BLaER1 (cell line): ENCODE data around the gene MTX1.

ENCODE experiments used
- H3K27ac ChIP-seq: shearing (Covaris generic); formaldehyde crosslinking; 2 replicates; pipeline ENCODE4 v1.8.1; 2022
- H3K27me3 ChIP-seq: shearing (Covaris generic); formaldehyde crosslinking; 2 replicates; pipeline ENCODE4 v1.8.1; 2022
- H3K36me3 ChIP-seq: shearing (Covaris generic); formaldehyde crosslinking; 2 replicates; pipeline ENCODE4 v1.8.1; 2022
- H3K4me1 ChIP-seq: shearing (Covaris generic); formaldehyde crosslinking; 2 replicates; pipeline ENCODE4 v1.8.1; 2022
- H3K4me2 ChIP-seq: shearing (Covaris generic); formaldehyde crosslinking; 2 replicates; pipeline ENCODE4 v1.8.1; 2022
- H3K4me3 ChIP-seq: shearing (Covaris generic); formaldehyde crosslinking; 2 replicates; pipeline ENCODE4 v1.8.1; 2022
- H3K9ac ChIP-seq: shearing (Covaris generic); formaldehyde crosslinking; 2 replicates; pipeline ENCODE4 v1.8.1; 2022
- H3K9me3 ChIP-seq: shearing (Covaris generic); formaldehyde crosslinking; 2 replicates; pipeline ENCODE4 v1.8.1; 2022
- H4K20me1 ChIP-seq: shearing (Covaris generic); formaldehyde crosslinking; 2 replicates; pipeline ENCODE4 v1.8.1; 2022
- Cebpa-rat ChIP-seq: shearing (Covaris generic); IDR thresholded peaks from 2 replicates; pipeline ENCODE4 v1.8.1; 2022

The MTX1 gene

GRCh38 chr1:155181371-155182051 is 27.0 kb upstream of the MTX1 start:
- no peak overlapping the region for H3K4me2 ChIP-seq
- no peak overlapping the region for H3K9ac ChIP-seq
- no peak overlapping the region for H3K4me3 ChIP-seq
- H4K20me1 ChIP-seq = 0 out of 2 replicates have a peak, but pooled peaks cover 11% of the 10 kb centered on the region
- H3K9me3 ChIP-seq = no peaks in the 10 kb centered on the region
- no peak overlapping the region for H3K27ac ChIP-seq
- H3K27me3 ChIP-seq = no peaks in the 10 kb centered on the region
- H3K36me3 ChIP-seq = peaks cover 67% of the 10 kb centered on the region
- no peak for TF ChIP-seq Cebpa-rat
- H3K4me1 ChIP-seq = peaks cover 65% of the 10 kb centered on the region

DNA sequence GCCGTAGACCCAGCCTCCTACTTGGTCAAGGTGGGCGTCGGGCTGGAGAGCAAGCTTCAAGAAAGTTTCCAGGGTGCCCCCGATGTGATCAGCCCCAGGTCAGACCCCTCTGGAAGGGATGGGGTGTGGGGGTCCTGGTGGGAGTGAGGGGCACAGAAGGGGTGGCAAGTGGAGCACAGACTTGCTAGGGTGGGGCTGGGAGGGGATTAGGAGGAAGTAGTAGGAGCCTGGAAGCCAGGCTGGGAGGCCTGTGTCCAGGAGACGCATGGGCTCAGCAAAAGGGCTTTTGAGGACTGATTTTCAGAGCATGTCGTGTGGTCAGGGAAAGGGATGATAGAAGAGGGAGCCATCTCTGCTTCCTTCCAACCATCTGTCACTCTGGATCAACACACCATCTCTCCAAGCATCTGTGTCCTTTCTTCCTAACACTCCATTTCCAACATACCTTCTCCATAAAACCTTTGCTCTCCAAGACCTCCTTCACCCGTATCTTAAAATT is 26.4 kb upstream of the MTX1 start:
- H3K27ac ChIP-seq = no peak overlapping the region
- H3K36me3 ChIP-seq = peaks cover 63% of the 10 kb centered on the region
- no peaks in the 10 kb centered on the region for H3K27me3 ChIP-seq
- 0 out of 2 replicates have a peak, but pooled peaks cover 11% of the 10 kb centered on the region for H4K20me1 ChIP-seq
- no peak overlapping the region for H3K4me3 ChIP-seq
- TF ChIP-seq Cebpa-rat = no peak
- H3K9me3 ChIP-seq = no peaks in the 10 kb centered on the region
- no peak overlapping the region for H3K9ac ChIP-seq
- no peak overlapping the region for H3K4me2 ChIP-seq
- peaks cover 65% of the 10 kb centered on the region for H3K4me1 ChIP-seq

DNA sequence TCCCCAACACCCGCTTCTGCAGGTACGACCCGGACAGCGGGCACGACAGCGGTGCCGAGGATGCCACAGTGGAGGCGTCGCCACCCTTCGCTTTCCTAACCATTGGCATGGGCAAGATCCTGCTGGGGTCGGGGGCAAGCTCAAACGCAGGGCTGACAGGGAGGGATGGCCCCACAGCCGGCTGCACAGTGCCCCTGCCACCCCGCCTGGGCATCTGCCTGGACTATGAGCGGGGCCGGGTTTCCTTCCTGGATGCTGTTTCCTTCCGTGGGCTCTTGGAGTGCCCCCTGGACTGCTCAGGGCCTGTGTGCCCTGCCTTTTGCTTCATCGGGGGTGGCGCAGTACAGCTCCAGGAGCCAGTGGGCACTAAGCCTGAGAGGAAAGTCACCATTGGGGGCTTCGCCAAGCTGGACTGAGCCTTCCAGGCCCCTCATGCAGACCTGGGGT is 24.7 kb upstream of the MTX1 start:
- Histone ChIP-seq H3K36me3 (peaks cover 48% of the 10 kb centered on the region), H3K9ac (peak overlapping the region; percentile 73), H3K9me3 (no peaks in the 10 kb centered on the region), H3K27ac (peak overlapping the region; percentile 86), H3K4me2 (peak overlapping the region; percentile 98), H3K4me3 (peak overlapping the region; percentile 48; the same call in 1 of the 2 replicates), H4K20me1 (0 out of 2 replicates have a peak, but pooled peaks cover 11% of the 10 kb centered on the region), H3K4me1 (peaks cover 62% of the 10 kb centered on the region), H3K27me3 (no peaks in the 10 kb centered on the region)
- no peak for TF ChIP-seq Cebpa-rat

DNA sequence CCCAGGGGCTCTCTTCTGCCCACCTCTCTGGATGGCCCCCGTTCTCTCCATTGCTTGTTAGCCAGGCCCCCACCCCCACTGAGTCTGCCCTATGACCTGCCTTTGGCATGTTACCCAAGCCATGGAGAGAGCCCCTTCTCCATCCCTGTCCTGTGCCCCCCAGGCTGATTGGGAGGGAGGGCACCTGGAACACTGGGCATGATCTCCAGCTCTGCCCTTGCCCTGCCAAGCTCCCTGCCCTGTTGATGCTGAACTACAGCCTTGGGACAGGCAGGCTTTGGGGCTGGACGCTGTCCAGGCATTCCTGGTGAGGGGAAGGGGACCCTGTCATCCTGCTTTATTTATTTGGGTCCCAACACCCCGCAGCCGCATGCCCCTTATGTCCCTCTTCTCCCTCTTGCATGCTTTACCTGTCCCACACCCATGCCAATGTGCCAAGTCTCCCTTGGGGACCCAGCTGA is 24.1 kb upstream of the MTX1 start:
- Histone ChIP-seq H3K36me3 (peaks cover 42% of the 10 kb centered on the region), H4K20me1 (0 out of 2 replicates have a peak, but pooled peaks cover 11% of the 10 kb centered on the region), H3K4me1 (peaks cover 57% of the 10 kb centered on the region), H3K9ac (peak overlapping the region; percentile 73), H3K27ac (peak overlapping the region; percentile 86), H3K9me3 (no peaks in the 10 kb centered on the region), H3K27me3 (no peaks in the 10 kb centered on the region), H3K4me2 (peak overlapping the region; percentile 98), H3K4me3 (peak overlapping the region; percentile 48)
- no peak for TF ChIP-seq Cebpa-rat

GRCh38 chr1:155184835-155185782 is 23.4 kb upstream of the MTX1 start:
- no peaks in the 10 kb centered on the region for H3K27me3 ChIP-seq
- H3K36me3 ChIP-seq = peaks cover 35% of the 10 kb centered on the region
- 0 out of 2 replicates have a peak, but pooled peaks cover 11% of the 10 kb centered on the region for H4K20me1 ChIP-seq
- no peaks in the 10 kb centered on the region for H3K9me3 ChIP-seq
- peak overlapping the region; percentile 48 for H3K4me3 ChIP-seq
- peak overlapping the region; percentile 86 for H3K27ac ChIP-seq
- peaks cover 57% of the 10 kb centered on the region for H3K4me1 ChIP-seq
- H3K9ac ChIP-seq = peak overlapping the region; percentile 73
- peak overlapping the region; percentile 98 for H3K4me2 ChIP-seq
- no peak for TF ChIP-seq Cebpa-rat

DNA sequence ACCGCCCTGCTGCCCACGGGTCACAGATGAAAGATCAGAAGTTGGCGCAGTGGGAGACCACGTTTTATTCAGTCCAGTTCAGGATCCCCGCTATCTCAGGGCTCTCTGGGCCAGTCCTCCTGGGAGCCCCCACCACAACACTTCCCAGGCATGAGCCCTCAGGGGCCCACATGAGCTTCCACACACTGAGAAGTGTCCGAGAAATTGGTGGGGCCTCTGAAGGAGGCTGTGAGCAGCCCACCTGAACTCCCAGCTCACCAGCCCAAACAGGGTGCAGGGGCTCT is 22.8 kb upstream of the MTX1 start:
- Histone ChIP-seq H3K36me3 (peaks cover 28% of the 10 kb centered on the region), H3K9ac (peak overlapping the region; percentile 73; the same call in 1 of the 2 replicates), H3K4me1 (peaks cover 57% of the 10 kb centered on the region), H3K4me2 (peak overlapping the region; percentile 98), H4K20me1 (0 out of 2 replicates have a peak, but pooled peaks cover 11% of the 10 kb centered on the region), H3K4me3 (no peak overlapping the region), H3K27ac (peak overlapping the region; percentile 86), H3K9me3 (no peaks in the 10 kb centered on the region), H3K27me3 (no peaks in the 10 kb centered on the region)
- TF ChIP-seq Cebpa-rat = no peak

DNA sequence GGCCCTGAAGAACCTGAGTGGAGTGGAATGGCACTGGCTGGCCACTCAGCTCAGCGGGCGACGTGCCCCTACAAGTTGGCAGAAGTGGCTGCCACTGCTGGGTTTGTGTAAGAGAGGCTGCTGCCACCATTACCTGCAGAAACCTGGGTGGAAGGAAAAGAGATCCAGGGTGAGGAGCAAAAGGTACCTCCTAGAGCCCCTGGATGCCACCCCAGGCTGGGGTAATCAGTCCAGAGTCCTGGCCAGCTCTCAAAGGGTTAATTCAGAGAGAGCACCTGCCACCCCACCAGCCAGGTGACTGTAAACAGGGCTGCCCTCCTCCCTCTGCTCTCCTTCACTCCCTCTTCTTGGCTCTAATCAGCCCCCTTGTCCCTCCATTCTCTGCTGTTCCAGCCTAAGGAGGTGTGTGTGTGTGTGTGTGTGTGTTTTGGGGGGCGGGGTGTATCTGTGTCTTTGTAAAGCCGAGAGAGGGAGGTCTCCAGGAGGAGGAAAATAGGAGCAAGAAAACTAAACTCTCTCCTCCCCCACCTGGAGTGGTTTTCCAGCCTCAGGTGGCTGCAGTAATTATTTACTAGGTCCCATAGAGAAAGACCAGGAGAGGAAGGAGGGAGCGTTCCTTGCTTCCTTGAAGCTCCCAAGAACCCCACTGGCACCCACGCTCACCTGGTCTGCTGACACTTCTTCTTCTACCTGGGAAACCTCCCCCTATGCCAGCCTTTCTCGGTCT is 22.3 kb upstream of the MTX1 start:
- H3K4me3 ChIP-seq = no peak overlapping the region
- peak overlapping the region; percentile 98 for H3K4me2 ChIP-seq
- peak overlapping the region; percentile 86 for H3K27ac ChIP-seq
- no peak for TF ChIP-seq Cebpa-rat
- peaks cover 23% of the 10 kb centered on the region for H3K36me3 ChIP-seq
- peaks cover 57% of the 10 kb centered on the region for H3K4me1 ChIP-seq
- H3K9me3 ChIP-seq = no peaks in the 10 kb centered on the region
- peak overlapping the region; percentile 73 for H3K9ac ChIP-seq
- 0 out of 2 replicates have a peak, but pooled peaks cover 11% of the 10 kb centered on the region for H4K20me1 ChIP-seq
- no peaks in the 10 kb centered on the region for H3K27me3 ChIP-seq

DNA sequence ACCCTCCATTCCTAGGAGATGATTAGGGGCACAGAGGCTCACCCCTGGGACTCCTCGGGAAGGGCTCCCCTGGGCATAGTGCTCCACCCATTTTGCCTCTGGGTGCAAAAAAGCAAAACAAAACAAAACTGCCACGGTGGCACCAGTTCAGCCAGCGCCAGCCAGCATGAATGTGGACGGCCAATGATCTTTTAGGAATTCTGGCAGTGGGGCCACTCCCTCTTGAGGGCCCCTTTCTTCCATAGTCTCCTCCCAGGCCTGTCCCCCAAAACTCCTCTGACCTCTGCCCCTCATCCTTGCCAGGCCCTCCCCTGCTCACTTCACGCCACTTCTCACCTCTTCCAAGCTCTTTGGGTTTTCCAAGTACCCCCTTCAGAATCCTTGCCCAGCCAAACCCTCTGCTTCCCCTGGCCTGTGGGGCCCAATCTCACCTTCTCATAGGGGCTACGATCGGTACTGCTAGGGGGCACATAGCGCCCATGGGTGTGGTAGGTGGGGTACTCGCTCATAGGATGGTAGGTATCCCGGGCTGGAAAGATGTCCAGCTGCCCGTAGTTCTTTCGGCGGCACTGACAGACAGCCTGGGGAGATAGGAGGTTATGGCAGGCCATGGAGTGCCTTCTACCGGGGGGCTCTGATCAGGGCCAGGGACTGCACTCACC is 21.6 kb upstream of the MTX1 start:
- Histone ChIP-seq H3K27ac (peak overlapping the region; percentile 59), H3K4me2 (peak overlapping the region; percentile 98), H3K4me3 (no peak overlapping the region), H3K9ac (peak overlapping the region; percentile 73), H3K4me1 (peaks cover 58% of the 10 kb centered on the region), H4K20me1 (0 out of 2 replicates have a peak, but pooled peaks cover 11% of the 10 kb centered on the region), H3K36me3 (peaks cover 16% of the 10 kb centered on the region), H3K9me3 (no peaks in the 10 kb centered on the region), H3K27me3 (no peaks in the 10 kb centered on the region)
- TF ChIP-seq Cebpa-rat = no peak
